Anterior cingulate cortex (tissue), 58 donors: ENCODE measurements around the gene FAM163A.

Experiments used
- DNase-seq, 58 donors: peaks; one replicate each; lab custom pipeline; 2025; lab: John Stamatoyannopoulos, UW

The FAM163A gene

GRCh38 chr1:179812501-179813292 lies 69.6 kb downstream of the FAM163A start:
- DNase-seq: no peak

GRCh38 chr1:179813626-179814545 lies 70.8 kb downstream of the FAM163A start:
- DNase-seq: no peak

GRCh38 chr1:179814546-179814838 lies 71.4 kb downstream of the FAM163A start:
- DNase-seq: peak in 10 of 58 donors; percentile 27 to 80 (median 63)

GRCh38 chr1:179815641-179816040 lies 72.5 kb downstream of the FAM163A start:
- DNase-seq: no peak

GRCh38 chr1:179816196-179816960 lies 73.3 kb downstream of the FAM163A start:
- peak in 2 of 58 donors; percentile 3 to 4 for DNase-seq

- no peak for DNase-seq
Observed at GRCh38 chr1:179817056-179817455, 74.0 kb downstream of the FAM163A start.

GRCh38 chr1:179817789-179818188 lies 74.7 kb downstream of the FAM163A start:
- no peak for DNase-seq

GRCh38 chr1:179818260-179818659 lies 75.2 kb downstream of the FAM163A start:
- DNase-seq: peak in 1 of 58 donors; percentile 30

- DNase-seq: peak in 12 of 58 donors; percentile 8 to 38 (median 16)
Observed at GRCh38 chr1:179818743-179819173, 75.7 kb downstream of the FAM163A start.

- DNase-seq: no peak
Observed at GRCh38 chr1:179820226-179820970, 77.3 kb downstream of the FAM163A start.

GRCh38 chr1:179821524-179821923 lies 78.4 kb downstream of the FAM163A start:
- no peak for DNase-seq

GRCh38 chr1:179822065-179822464 lies 79.0 kb downstream of the FAM163A start:
- no peak for DNase-seq

GRCh38 chr1:179823693-179824092 lies 80.6 kb downstream of the FAM163A start:
- DNase-seq: no peak

- no peak for DNase-seq
Observed at GRCh38 chr1:179824265-179824664, 81.2 kb downstream of the FAM163A start.

- DNase-seq: no peak
Observed at GRCh38 chr1:179825206-179825605, 82.1 kb downstream of the FAM163A start.

GRCh38 chr1:179825798-179826460 lies 82.8 kb downstream of the FAM163A start:
- DNase-seq: no peak

GRCh38 chr1:179826626-179827280 lies 83.7 kb downstream of the FAM163A start:
- DNase-seq: no peak

GRCh38 chr1:179828554-179829110 lies 85.5 kb downstream of the FAM163A start:
- no peak for DNase-seq

GRCh38 chr1:179831225-179831624 lies 88.1 kb downstream of the FAM163A start:
- no peak for DNase-seq
